H1 (cell line): ENCODE results near the gene RIT2. TPM values are rescaled to one million over a fixed set of nuclear protein-coding genes. Genes with fewer than 3 reads are reported as not detected.

Experiments used
- BACH1 ChIP-seq: IDR thresholded peaks from 2 replicates; pipeline ENCODE4 v1.6.1; 2012; ENCODE audit warnings: low read length, improper control_type of control experiment
- CHD1 ChIP-seq: IDR thresholded peaks from 2 replicates; pipeline ENCODE4 v1.6.1; 2012; ENCODE audit warnings: low read depth, low read length, improper control_type of control experiment
- CHD7 ChIP-seq: fragments of 300-600 bp; sonication (generic); IDR thresholded peaks from 2 replicates; pipeline ENCODE4 v1.7.1; 2012; ENCODE audit warnings: low read length, moderate library complexity, mild to moderate bottlenecking, inconsistent platforms; ENCODE audit not compliant: insufficient replicate concordance
- GABPA ChIP-seq: IDR thresholded peaks from 2 replicates; pipeline ENCODE4 v1.6.1; 2011; ENCODE audit warnings: mild to moderate bottlenecking, low read length, moderate library complexity, borderline replicate concordance; ENCODE audit not compliant: insufficient read depth
- PHF8 ChIP-seq: fragments of 200-600 bp; sonication (generic); conservative IDR thresholded peaks from 2 replicates; pipeline ENCODE4 v1.7.1; 2012; ENCODE audit warnings: low read depth, mild to moderate bottlenecking, inconsistent platforms, low read length, moderate library complexity
- SP4 ChIP-seq: IDR thresholded peaks from 2 replicates; pipeline ENCODE4 v1.6.1; 2012; ENCODE audit warnings: low read length, inconsistent platforms
- TEAD4 ChIP-seq: IDR thresholded peaks from 2 replicates; pipeline ENCODE4 v1.6.1; 2012; ENCODE audit warnings: low read depth, low read length, inconsistent platforms, mixed read lengths
- polyA plus RNA-seq, 7 experiments: library from polyadenylated mRNA; depleted of rRNA in 3 of 7; stranded (reverse) in 5 of 7; unstranded in 2 of 7; fragments of >200 nt in 5 of 7; fragments of 200-250 nt in 2 of 7; gene quantifications; 1 replicate in 5 of 7; 2 replicates in 1 of 7; 4 replicates in 1 of 7; pipeline versions ENCODE4 v1.2.1 to v1.2.3, GENCODE V29; 2011 to 2013; ENCODE audit warnings: missing spikeins in 2 of 7, mixed read lengths in 2 of 7
- total RNA-seq: library from RNA; stranded (reverse); fragmentation: NEBNext Ultra II Directional; extraction: Animal tissue kit (Norgen Biotek cat#: 25700); gene quantifications from 2 replicates; pipeline ENCODE4 v1.2.1, GENCODE V29; 2021

RIT2 gene
- total and polyA plus RNA-seq, 2 of the 8 experiments (the other 6 are each of a cell fraction or from before 2014, with no cell fraction given) = 0.67 to 3.2 TPM

GRCh38 chr18:43067570-43067969, 47.9 kb downstream of the RIT2 start (continued):
- TF ChIP-seq CHD7 (no peak), PHF8 (no peak), CHD1 (no peak), SP4 (no peak), GABPA (no peak), BACH1 (no peak), TEAD4 (no peak)
